ENCODE data around the gene USP3. TPM values are rescaled to one million over a fixed set of nuclear protein-coding genes. Genes with fewer than 3 reads are reported as not detected.

The USP3 gene
- total and polyA plus RNA-seq, 2 of the 13 experiments (the other 11 are each of a cell fraction or from before 2014, with no cell fraction given): 14.3 to 61.2 TPM

DNA sequence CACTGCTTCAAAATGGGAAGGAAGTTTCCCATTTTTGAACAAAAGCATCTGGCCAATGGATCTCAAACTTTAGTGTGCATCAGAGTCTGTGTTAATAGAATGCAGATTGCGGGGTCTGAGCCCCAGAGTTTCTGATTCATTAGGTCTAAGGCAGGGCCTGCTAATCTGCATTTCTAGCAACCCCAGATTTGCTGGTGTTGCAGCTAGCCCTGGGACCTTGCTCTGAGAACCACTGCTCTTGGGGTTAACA lies 30.7 kb upstream of the USP3 start (continued):
- TF ChIP-seq, protein P1, sequence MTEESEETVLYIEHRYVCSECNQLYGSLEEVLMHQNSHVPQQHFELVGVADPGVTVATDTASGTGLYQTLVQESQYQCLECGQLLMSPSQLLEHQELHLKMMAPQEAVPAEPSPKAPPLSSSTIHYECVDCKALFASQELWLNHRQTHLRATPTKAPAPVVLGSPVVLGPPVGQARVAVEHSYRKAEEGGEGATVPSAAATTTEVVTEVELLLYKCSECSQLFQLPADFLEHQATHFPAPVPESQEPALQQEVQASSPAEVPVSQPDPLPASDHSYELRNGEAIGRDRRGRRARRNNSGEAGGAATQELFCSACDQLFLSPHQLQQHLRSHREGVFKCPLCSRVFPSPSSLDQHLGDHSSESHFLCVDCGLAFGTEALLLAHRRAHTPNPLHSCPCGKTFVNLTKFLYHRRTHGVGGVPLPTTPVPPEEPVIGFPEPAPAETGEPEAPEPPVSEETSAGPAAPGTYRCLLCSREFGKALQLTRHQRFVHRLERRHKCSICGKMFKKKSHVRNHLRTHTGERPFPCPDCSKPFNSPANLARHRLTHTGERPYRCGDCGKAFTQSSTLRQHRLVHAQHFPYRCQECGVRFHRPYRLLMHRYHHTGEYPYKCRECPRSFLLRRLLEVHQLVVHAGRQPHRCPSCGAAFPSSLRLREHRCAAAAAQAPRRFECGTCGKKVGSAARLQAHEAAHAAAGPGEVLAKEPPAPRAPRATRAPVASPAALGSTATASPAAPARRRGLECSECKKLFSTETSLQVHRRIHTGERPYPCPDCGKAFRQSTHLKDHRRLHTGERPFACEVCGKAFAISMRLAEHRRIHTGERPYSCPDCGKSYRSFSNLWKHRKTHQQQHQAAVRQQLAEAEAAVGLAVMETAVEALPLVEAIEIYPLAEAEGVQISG (CRISPR knock-in tag; IDR thresholded peaks at IDR 0.05): no peak
- TF ChIP-seq EEA1 (CRISPR knock-in tag; IDR thresholded peaks at IDR 0.05; ENCODE audit: borderline replicate concordance) (no peak), ZMYM4 (CRISPR knock-in tag; IDR thresholded peaks at IDR 0.05) (no peak), MED13 (CRISPR knock-in tag; IDR thresholded peaks at IDR 0.05) (no peak), RBFOX2 (IDR thresholded peaks at IDR 0.05; ENCODE audit: low read depth, low read length) (peak; percentile 78), ZNF766 (CRISPR knock-in tag; IDR thresholded peaks at IDR 0.05; ENCODE audit: borderline replicate concordance) (no peak)
- TF ChIP-seq, protein P2, sequence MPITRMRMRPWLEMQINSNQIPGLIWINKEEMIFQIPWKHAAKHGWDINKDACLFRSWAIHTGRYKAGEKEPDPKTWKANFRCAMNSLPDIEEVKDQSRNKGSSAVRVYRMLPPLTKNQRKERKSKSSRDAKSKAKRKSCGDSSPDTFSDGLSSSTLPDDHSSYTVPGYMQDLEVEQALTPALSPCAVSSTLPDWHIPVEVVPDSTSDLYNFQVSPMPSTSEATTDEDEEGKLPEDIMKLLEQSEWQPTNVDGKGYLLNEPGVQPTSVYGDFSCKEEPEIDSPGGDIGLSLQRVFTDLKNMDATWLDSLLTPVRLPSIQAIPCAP (CRISPR knock-in tag; IDR thresholded peaks at IDR 0.05; ENCODE audit: low read depth): no peak
- TF ChIP-seq, protein P3, sequence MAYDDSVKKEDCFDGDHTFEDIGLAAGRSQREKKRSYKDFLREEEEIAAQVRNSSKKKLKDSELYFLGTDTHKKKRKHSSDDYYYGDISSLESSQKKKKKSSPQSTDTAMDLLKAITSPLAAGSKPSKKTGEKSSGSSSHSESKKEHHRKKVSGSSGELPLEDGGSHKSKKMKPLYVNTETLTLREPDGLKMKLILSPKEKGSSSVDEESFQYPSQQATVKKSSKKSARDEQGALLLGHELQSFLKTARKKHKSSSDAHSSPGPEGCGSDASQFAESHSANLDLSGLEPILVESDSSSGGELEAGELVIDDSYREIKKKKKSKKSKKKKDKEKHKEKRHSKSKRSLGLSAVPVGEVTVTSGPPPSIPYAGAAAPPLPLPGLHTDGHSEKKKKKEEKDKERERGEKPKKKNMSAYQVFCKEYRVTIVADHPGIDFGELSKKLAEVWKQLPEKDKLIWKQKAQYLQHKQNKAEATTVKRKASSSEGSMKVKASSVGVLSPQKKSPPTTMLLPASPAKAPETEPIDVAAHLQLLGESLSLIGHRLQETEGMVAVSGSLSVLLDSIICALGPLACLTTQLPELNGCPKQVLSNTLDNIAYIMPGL (CRISPR knock-in tag; IDR thresholded peaks at IDR 0.05; ENCODE audit: borderline replicate concordance in 1 of 2, low read depth in 1 of 2): peak in 1 of 2 experiments; percentile 0; a peak in 1 of 4 replicates

Measured in HepG2 (cell line).